Rectal smooth muscle tissue (tissue), 1 donor: ENCODE data around the gene ADGRD2.

Experiments used
- H3K27ac ChIP-seq: one replicate; pipeline ENCODE4 v1.7.0; 2013; ENCODE audit warnings: low read depth, low read length, inconsistent platforms
- H3K27me3 ChIP-seq: one replicate; pipeline ENCODE4 v1.7.0; 2013; ENCODE audit warnings: low read length; ENCODE audit not compliant: control insufficient read depth, insufficient read depth
- H3K36me3 ChIP-seq: one replicate; pipeline ENCODE4 v1.7.0; 2013; ENCODE audit warnings: low read length; ENCODE audit not compliant: control insufficient read depth, insufficient read depth
- H3K4me1 ChIP-seq: one replicate; pipeline ENCODE4 v1.7.0; 2013; ENCODE audit warnings: low read length; ENCODE audit not compliant: control insufficient read depth, insufficient read depth
- H3K4me3 ChIP-seq: one replicate; pipeline ENCODE4 v1.7.0; 2013; ENCODE audit warnings: low read length
- H3K9ac ChIP-seq: one replicate; pipeline ENCODE4 v1.7.0; 2013; ENCODE audit warnings: low read length

Gene ADGRD2

DNA sequence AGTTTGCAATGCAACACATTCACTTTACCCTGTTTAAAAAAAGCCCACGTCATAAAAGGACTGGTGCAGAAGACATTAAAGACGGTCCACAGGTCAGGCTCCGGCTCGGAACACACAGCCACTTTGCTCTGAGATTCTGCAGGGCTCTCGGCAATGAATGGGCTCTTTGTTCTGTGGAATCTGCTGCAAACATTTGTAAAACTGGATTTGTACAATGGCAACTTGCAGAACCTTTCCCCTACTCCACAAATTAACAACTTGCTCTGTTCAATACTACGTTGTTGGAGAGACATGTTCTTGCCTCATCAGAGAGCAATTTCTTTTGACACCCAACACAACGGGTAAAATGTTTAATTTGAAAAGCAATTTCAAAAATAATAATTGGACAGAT lies 70.0 kb downstream of the ADGRD2 start:
- no peaks in the 10 kb centered on the region for H3K36me3 ChIP-seq
- H3K4me1 ChIP-seq = no peaks in the 10 kb centered on the region
- H3K4me3 ChIP-seq = no peak overlapping the region
- H3K27ac ChIP-seq = no peak overlapping the region
- H3K27me3 ChIP-seq = no peaks in the 10 kb centered on the region
- H3K9ac ChIP-seq = no peak overlapping the region

- Histone ChIP-seq H3K4me3 (no peak overlapping the region), H3K27me3 (no peaks in the 10 kb centered on the region), H3K27ac (no peak overlapping the region), H3K4me1 (no peaks in the 10 kb centered on the region), H3K9ac (no peak overlapping the region), H3K36me3 (no peaks in the 10 kb centered on the region)
Measured at GRCh38 chr9:124521142-124521541, 70.9 kb downstream of the ADGRD2 start.

GRCh38 chr9:124522121-124523098 lies 72.2 kb downstream of the ADGRD2 start:
- Histone ChIP-seq H3K27me3 (no peaks in the 10 kb centered on the region), H3K27ac (no peak overlapping the region), H3K9ac (no peak overlapping the region), H3K36me3 (no peaks in the 10 kb centered on the region), H3K4me3 (no peak overlapping the region), H3K4me1 (no peaks in the 10 kb centered on the region)

DNA sequence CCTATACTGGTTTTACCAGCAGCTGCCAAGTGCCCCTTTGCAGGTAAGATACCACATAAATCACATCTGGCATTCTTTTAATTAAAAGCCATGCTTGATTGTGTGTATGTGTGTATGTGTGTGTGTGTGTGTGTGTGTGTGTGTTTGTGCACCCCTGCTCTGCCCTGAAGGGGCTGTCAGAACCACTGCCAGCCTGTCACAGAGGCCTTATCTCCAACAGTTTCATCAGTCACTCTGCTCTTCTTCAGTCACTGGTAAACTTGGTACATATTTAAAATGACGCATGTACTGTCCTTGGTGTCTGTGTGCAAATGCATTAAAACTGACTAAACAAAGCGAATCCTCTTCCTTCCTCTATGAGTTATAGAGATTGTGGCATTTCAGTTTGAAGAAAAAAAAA lies 75.9 kb downstream of the ADGRD2 start:
- Histone ChIP-seq H3K27ac (no peak overlapping the region), H3K36me3 (no peaks in the 10 kb centered on the region), H3K4me1 (no peaks in the 10 kb centered on the region), H3K9ac (no peak overlapping the region), H3K4me3 (no peak overlapping the region), H3K27me3 (no peaks in the 10 kb centered on the region)

DNA sequence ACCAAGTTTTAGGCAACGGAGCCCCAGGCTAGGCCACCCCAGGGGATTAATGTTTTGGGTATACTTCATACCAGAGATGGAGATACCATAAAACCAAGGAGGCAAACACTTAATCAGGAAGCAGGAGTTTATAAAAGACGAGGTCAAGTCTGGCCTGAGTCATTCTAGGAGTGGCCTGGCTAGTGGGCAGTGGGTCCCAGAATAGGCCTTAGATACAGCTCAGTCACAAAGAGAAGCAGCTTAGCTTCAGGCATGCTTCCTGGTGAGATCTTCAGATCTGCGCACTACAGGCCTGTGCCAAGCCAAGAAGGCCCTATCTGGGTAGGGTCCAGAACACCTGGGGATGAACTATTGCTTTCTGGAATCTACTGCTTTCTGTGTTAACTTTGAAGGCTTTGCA lies 77.5 kb downstream of the ADGRD2 start:
- H3K27me3 ChIP-seq = no peaks in the 10 kb centered on the region
- no peak overlapping the region for H3K4me3 ChIP-seq
- H3K4me1 ChIP-seq = no peaks in the 10 kb centered on the region
- H3K9ac ChIP-seq = no peak overlapping the region
- no peaks in the 10 kb centered on the region for H3K36me3 ChIP-seq
- no peak overlapping the region for H3K27ac ChIP-seq
